HUES6 (cell line): ENCODE measurements around the gene C2orf69.

Experiments
- H3K27ac ChIP-seq: 2 replicates; pipeline ENCODE4 v1.7.0; 2013; ENCODE audit warnings: low read depth, mild to moderate bottlenecking, low read length, inconsistent platforms
- H3K27me3 ChIP-seq: 2 replicates; pipeline ENCODE4 v1.6.1; 2013; ENCODE audit warnings: low read length; ENCODE audit not compliant: control insufficient read depth, insufficient read depth
- H3K36me3 ChIP-seq: 2 replicates; pipeline ENCODE4 v1.6.1; 2013; ENCODE audit warnings: low read length; ENCODE audit not compliant: control insufficient read depth, insufficient read depth
- H3K4me1 ChIP-seq: 2 replicates; pipeline ENCODE4 v1.6.1; 2013; ENCODE audit warnings: low read length; ENCODE audit not compliant: control insufficient read depth, insufficient read depth
- H3K4me3 ChIP-seq: 2 replicates; pipeline ENCODE4 v1.5.1; 2013; ENCODE audit warnings: low read depth, low read length
- H3K9ac ChIP-seq: one replicate; pipeline ENCODE4 v1.6.1; 2013; ENCODE audit warnings: mild to moderate bottlenecking, low read length
- H3K9me3 ChIP-seq: 2 replicates; pipeline ENCODE4 v1.6.1; 2013; ENCODE audit warnings: low read depth, low read length; ENCODE audit not compliant: control insufficient read depth, insufficient read depth

Gene C2orf69

DNA sequence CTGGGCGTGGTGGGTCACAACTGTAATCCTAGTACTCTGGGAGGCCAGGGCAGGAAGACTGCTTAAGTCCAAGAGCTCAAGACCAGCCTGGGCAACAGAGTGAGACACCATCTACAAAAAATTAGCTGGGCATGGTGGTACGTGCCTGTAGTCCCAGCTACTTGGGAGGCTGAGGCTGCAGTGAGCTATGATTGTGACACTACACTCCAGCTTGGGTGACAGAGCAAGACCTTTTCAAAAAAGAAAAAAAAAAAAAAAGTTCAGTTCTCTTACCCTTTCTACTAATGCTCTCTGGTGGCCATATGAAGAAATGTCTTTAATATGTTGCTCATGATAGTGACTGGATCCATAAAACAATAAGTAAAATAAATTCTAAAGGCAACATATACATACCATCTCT is 29.3 kb downstream of the C2orf69 start:
- Histone ChIP-seq H3K36me3 (peaks cover 81% of the 10 kb centered on the region), H3K4me1 (no peaks in the 10 kb centered on the region), H3K27me3 (no peaks in the 10 kb centered on the region), H3K4me3 (no peak overlapping the region), H3K9me3 (no peaks in the 10 kb centered on the region), H3K27ac (no peak overlapping the region), H3K9ac (no peak overlapping the region)

DNA sequence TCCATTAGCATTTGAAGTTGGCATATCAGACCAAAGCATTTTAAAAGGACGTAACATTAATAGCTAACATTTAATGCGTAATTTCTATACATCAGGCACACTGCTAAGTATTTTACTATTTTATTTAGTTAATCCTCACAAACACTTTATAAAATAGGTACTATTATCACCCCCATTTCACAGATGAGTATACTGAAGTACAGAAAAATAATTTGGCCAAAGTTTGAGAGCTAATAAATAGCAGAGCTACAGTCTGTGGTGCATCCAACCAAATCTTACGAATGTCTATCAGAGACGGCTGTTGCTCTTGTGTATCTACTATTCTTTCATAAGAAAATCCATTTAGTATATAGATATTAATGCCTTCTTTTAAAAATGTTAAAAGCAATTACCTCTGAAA is 32.3 kb downstream of the C2orf69 start:
- H3K4me1 ChIP-seq = no peaks in the 10 kb centered on the region
- no peaks in the 10 kb centered on the region for H3K9me3 ChIP-seq
- H3K27ac ChIP-seq = no peak overlapping the region
- no peaks in the 10 kb centered on the region for H3K27me3 ChIP-seq
- no peak overlapping the region for H3K4me3 ChIP-seq
- no peak overlapping the region for H3K9ac ChIP-seq
- H3K36me3 ChIP-seq = peaks cover 86% of the 10 kb centered on the region

DNA sequence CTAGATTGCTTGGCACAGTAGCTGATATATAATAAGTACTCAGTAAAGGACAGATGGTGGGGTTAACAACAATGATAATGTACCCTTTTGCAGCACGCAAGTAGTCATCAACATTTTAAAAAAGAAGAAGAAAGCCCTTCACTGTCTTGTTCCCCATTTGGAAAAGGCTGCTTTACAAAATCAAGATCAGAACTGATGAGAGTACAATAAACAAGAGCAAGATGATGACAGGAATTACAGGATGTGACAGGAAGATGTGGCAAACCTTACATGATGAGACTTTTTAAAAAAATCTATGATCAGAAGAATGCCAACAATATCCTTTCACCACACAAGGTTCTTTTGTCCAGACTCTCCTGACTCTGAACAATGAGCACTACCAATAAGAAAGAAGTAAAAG is 35.1 kb downstream of the C2orf69 start:
- Histone ChIP-seq H3K4me1 (no peaks in the 10 kb centered on the region), H3K36me3 (peaks cover 86% of the 10 kb centered on the region)

DNA sequence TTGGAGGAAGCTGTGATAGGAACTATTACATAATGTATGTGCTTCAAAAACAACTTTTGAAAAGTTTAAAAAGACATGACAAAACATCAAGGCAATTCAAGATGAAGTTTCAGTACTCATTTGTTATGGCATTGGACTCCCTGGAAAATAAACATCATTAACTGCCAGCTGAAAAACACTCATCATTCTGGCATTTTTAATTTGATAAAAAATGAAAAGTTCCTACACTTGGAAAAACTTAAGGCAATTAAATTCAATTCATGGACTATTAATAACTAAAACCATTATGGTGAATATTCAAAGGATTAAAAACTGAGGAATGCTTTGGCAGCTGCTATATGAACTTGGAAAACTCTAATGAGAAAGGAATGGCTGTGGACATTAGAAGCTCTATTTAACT is 35.7 kb downstream of the C2orf69 start:
- Histone ChIP-seq H3K36me3 (peaks cover 84% of the 10 kb centered on the region), H3K4me3 (no peak overlapping the region), H3K27me3 (no peaks in the 10 kb centered on the region), H3K4me1 (no peaks in the 10 kb centered on the region), H3K9ac (no peak overlapping the region), H3K27ac (no peak overlapping the region), H3K9me3 (no peaks in the 10 kb centered on the region)

More for the DNA sequence above, 35.1 kb downstream of the C2orf69 start:
- no peaks in the 10 kb centered on the region for H3K27me3 ChIP-seq
- no peak overlapping the region for H3K4me3 ChIP-seq
- no peaks in the 10 kb centered on the region for H3K9me3 ChIP-seq
- no peak overlapping the region for H3K9ac ChIP-seq
- no peak overlapping the region for H3K27ac ChIP-seq

DNA sequence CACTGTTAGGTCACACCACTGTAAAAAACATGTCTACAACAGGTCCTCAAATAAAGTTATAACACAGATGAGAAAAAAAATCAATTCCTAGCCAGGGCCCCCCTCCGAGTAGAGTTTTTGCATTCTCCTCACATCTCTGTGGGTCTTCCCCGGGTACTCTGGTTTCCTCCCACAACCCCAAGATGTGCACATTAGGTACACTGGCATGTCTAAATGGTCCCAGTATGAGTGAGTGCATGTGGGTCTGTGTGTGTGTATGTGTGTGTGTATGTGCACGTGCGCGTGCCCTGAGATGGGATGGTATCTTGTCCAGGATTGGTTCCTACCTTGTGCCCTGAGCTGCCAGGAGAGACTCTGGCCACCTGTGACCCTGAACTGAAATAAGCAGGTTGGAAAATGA is 39.3 kb downstream of the C2orf69 start:
- no peak overlapping the region for H3K4me3 ChIP-seq
- H3K36me3 ChIP-seq = peaks cover 53% of the 10 kb centered on the region
- no peak overlapping the region for H3K9ac ChIP-seq
- no peaks in the 10 kb centered on the region for H3K27me3 ChIP-seq
- H3K4me1 ChIP-seq = no peaks in the 10 kb centered on the region
- no peak overlapping the region for H3K27ac ChIP-seq
- no peaks in the 10 kb centered on the region for H3K9me3 ChIP-seq

DNA sequence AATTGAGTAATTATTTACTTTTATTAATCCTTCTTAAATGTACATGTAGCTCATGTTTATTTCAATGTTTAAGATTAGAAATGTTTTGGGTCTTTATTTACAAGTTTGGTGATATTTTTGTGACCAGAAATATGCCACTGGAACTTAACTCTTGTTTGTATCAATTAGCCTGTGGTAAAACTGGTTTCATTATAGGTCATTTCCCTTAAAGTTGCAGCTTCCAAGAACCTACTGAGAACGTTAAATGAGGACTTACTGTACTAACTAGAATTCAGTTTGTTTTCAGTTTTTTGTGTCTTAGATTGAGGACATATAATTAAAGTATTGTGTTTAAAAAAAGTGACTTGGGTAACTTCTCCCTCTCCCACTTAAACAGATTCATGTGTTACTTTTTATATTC is 39.9 kb downstream of the C2orf69 start:
- H3K36me3 ChIP-seq = peaks cover 49% of the 10 kb centered on the region
- H3K27ac ChIP-seq = no peak overlapping the region
- no peaks in the 10 kb centered on the region for H3K27me3 ChIP-seq
- no peak overlapping the region for H3K9ac ChIP-seq
- H3K4me3 ChIP-seq = no peak overlapping the region
- no peaks in the 10 kb centered on the region for H3K9me3 ChIP-seq
- H3K4me1 ChIP-seq = no peaks in the 10 kb centered on the region

DNA sequence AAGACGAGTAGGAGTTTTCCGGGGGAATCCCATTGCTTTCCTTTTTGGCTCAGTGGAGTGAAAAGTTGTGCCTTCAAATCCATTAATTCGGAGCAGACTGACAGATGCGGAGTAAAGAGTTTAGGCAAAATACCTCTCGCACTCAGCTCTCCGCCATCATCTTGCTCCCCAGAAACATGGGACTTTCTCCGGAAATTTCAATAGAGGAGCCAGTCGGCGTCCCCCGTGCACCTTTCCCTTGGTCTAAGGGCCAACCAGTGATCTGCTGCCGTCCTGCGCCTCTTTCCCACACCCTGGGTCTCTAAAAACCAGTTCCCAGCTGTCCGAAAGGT is 43.9 kb downstream of the C2orf69 start:
- H3K27ac ChIP-seq = peak overlapping the region; percentile 98
- peaks cover 35% of the 10 kb centered on the region for H3K36me3 ChIP-seq
- H3K4me1 ChIP-seq = no peaks in the 10 kb centered on the region
- H3K9me3 ChIP-seq = no peaks in the 10 kb centered on the region
- H3K27me3 ChIP-seq = no peaks in the 10 kb centered on the region
- peak overlapping the region; percentile 93 for H3K4me3 ChIP-seq
- peak overlapping the region; percentile 92 for H3K9ac ChIP-seq

DNA sequence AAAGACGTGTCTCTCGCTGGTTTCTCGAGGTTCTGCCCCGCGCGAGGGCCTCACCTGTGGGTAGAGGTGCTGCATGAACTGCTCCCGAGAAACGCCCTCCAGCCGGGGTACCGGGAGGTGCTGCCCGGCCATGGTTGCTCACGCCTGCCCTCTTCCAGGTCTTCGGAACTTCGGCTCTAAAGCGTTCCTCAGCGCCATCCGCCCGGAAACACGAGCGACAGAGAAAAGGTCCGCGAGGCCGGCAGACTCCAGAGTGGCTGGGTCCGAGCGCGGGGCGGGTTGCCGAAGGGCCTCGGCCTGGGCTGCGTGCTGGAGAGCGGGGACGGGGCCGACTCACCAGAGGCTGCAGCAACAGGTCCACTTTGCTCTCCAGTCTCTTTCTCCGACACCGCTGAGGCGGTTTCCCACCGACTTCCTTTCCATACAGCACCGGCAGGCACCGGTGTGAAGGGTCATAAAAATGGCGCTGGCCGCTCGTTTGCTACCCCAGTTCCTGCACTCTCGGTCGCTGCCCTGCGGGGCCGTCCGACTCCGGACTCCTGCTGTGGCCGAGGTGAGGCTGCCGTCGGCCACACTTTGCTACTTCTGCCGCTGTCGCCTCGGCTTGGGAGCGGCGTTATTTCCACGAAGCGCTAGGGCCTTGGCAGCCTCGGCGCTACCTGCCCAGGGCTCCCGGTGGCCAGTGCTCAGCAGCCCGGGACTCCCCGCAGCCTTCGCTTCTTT is 44.4 kb downstream of the C2orf69 start, which contains the start of the genes MAIP1 and TYW5:
MAIP1 (plus strand) TSS at position 244 of the 723 bp plus-strand sequence; CDS start at position 461, 217 bp downstream.
TYW5 (minus strand) TSS at position 153 of the 723 bp plus-strand sequence; CDS start at position 132, 21 bp downstream.
- Histone ChIP-seq H3K36me3 (peaks cover 35% of the 10 kb centered on the region), H3K4me3 (peak within 1 kb of the TSS; percentile 93), H3K27ac (peak within 1 kb of the TSS; percentile 98), H3K4me1 (no peaks in the 10 kb centered on the region), H3K9me3 (no peaks in the 10 kb centered on the region), H3K9ac (peak within 1 kb of the TSS; percentile 92), H3K27me3 (no peaks in the 10 kb centered on the region)

DNA sequence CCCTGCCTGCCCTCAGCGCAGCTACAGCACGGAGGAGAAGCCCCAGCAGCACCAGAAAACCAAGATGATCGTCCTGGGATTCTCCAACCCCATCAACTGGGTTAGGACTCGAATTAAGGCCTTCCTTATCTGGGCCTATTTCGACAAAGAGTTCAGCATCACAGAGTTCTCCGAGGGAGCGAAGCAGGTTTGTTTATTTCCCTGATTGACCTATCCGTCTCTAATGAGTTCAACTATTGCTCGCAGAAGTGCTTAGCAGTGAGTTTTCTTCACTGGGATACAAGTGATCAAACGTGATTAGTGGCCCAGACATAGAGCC is 44.9 kb downstream of the C2orf69 start:
- Histone ChIP-seq H3K27ac (peak overlapping the region; percentile 98), H3K9me3 (no peaks in the 10 kb centered on the region), H3K4me1 (no peaks in the 10 kb centered on the region)

DNA sequence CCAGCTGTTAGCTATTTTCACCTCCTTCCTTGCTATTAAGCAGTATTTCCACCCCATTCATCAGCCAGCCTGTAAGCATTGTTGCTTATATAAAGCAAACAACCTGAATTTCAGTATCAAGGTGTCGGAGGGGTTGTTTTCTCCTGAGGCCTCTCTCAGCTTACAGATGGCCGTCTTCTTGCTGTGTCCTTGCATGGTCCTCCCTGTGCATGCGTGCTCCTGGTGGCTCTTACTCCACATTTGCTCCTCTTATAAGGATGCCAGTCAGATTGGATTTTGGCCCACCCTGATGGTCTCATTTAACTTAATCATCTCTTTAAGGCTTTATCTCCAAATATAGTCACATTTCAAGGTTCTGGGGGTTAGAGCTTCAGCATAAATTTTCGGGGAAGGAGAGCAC is 46.9 kb downstream of the C2orf69 start:
- Histone ChIP-seq H3K27ac (no peak overlapping the region), H3K9ac (no peak overlapping the region), H3K9me3 (no peaks in the 10 kb centered on the region), H3K4me1 (no peaks in the 10 kb centered on the region), H3K27me3 (no peaks in the 10 kb centered on the region), H3K36me3 (peaks cover 52% of the 10 kb centered on the region), H3K4me3 (no peak overlapping the region)

More for the DNA sequence above, 44.9 kb downstream of the C2orf69 start:
- H3K4me3 ChIP-seq = peak overlapping the region; percentile 93
- no peaks in the 10 kb centered on the region for H3K27me3 ChIP-seq
- H3K36me3 ChIP-seq = peaks cover 35% of the 10 kb centered on the region
- H3K9ac ChIP-seq = peak overlapping the region; percentile 92

DNA sequence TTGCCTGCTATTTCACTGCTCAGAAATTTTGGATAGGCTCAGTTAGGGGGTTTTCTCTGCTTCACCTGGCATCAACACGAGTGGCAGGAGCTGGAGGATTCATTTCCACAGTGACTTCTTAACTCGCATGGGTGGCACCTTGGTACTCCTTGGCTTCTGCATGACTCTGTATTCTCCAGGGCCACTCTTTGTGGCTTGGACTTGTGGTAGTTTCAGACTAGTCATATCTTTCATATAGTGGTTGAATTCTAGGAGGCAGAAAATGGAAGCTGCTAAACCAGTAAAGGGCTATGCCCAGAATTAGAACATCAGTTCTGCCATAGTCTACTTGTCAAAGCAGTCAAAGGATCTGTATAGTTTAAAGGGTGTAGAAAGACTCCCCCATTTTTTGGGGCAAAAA is 51.1 kb downstream of the C2orf69 start:
- Histone ChIP-seq H3K9me3 (no peaks in the 10 kb centered on the region), H3K4me1 (no peaks in the 10 kb centered on the region), H3K27ac (no peak overlapping the region), H3K27me3 (no peaks in the 10 kb centered on the region), H3K4me3 (no peak overlapping the region), H3K36me3 (peaks cover 81% of the 10 kb centered on the region), H3K9ac (no peak overlapping the region)
